K562 (cell line): Measurements from ENCODE around the gene NET1. TPM values are rescaled to one million over a fixed set of nuclear protein-coding genes. Genes with fewer than 3 reads are reported as not detected.

Experiments
- ATAC-seq: fragments of 200-7000 bp; cut with Tn5 transposase; 3 replicates; pipeline ENCODE4 v1.9.1; 2020; ENCODE audit warnings: moderate library complexity
- BruUV-seq: library from RNA; stranded (reverse); fragments of 400-500 nt; replicated peaks from 2 replicates; lab custom pipeline; 2021; lab: Mats Ljungman, UMichigan
- CTCF ChIA-PET: fragments of 300-600 bp; formaldehyde crosslinking; extraction: SDS; loops from one replicate; lab custom pipeline; 2021; ENCODE audit warnings: low intra/inter-chr PET ratio; lab: Yijun Ruan, JAX
- POLR2A ChIA-PET: fragments of 300-600, 350-650 bp; sonication (Branson Sonifier 250); formaldehyde crosslinking; extraction: SDS; loops from one replicate; lab custom pipeline; 2021; ENCODE audit warnings: antibody characterized with exemption, inconsistent platforms; lab: Yijun Ruan, JAX
- DNase-seq, 4 experiments: peaks; one replicate each; pipeline versions ENCODE4 v3.0.0 to v3.0.0-alpha.2; 2011 to 2018; ENCODE audit warnings: low spot score in 3 of 4, mixed read lengths in 3 of 4; ENCODE audit errors: extremely low read depth in 1 of 4
- FAIRE-seq: peaks from 2 replicates; lab custom pipeline; 2011; peaks lifted over from hg19 to GRCh38; lab: Jason Lieb, UNC
- H2AFZ ChIP-seq: 2 replicates; pipeline ENCODE4 v1.6.0; 2011; ENCODE audit warnings: low read depth, low read length, control low read depth, inconsistent platforms
- H3K27ac ChIP-seq: fragments of 200-600 bp; 3 replicates; pipeline ENCODE4 v1.8.0; 2011; ENCODE audit warnings: low read depth, mild to moderate bottlenecking, control low read depth, inconsistent platforms, low read length, moderate library complexity, mixed read lengths; ENCODE audit errors: extremely low read depth
- H3K27me3 ChIP-seq, 2 experiments: fragments of 300-600 bp in 1 of 2; 2 replicates in 1 of 2; 3 replicates in 1 of 2; pipeline versions ENCODE4 v1.6.0 to v1.8.0; 2011; ENCODE audit warnings: inconsistent platforms in 2 of 2, low read length in 2 of 2, mild to moderate bottlenecking in 1 of 2, mixed read lengths in 1 of 2, moderate library complexity in 1 of 2; ENCODE audit not compliant: control insufficient read depth in 2 of 2, insufficient read depth in 2 of 2
- H3K36me3 ChIP-seq: fragments of 300-600 bp; 3 replicates; pipeline ENCODE4 v1.8.0; 2011; ENCODE audit warnings: mild to moderate bottlenecking, low read length, inconsistent platforms; ENCODE audit not compliant: control insufficient read depth, insufficient read depth
- H3K4me1 ChIP-seq, 2 experiments: fragments of 200-600 bp in 1 of 2; replicated peaks in 1 of 2; 2 replicates in 1 of 2; 3 replicates in 1 of 2; pipeline versions ENCODE4 v1.5.1 to v1.8.0; 2011; ENCODE audit warnings: inconsistent platforms in 2 of 2, low read length in 2 of 2, mild to moderate bottlenecking in 1 of 2, mixed read lengths in 1 of 2, moderate library complexity in 1 of 2; ENCODE audit not compliant: control insufficient read depth in 2 of 2, insufficient read depth in 2 of 2
- H3K4me2 ChIP-seq: 2 replicates; pipeline ENCODE4 v1.6.1; 2011; ENCODE audit warnings: low read length, control low read depth, inconsistent platforms, mixed read lengths; ENCODE audit not compliant: insufficient read depth
- H3K4me3 ChIP-seq: fragments of 200-600 bp; sonication (generic), shearing (Covaris generic); 2 replicates; pipeline ENCODE4 v1.5.1; 2016; ENCODE audit warnings: control low read depth, inconsistent platforms
- H3K79me2 ChIP-seq: fragments of 200-600 bp; 3 replicates; pipeline ENCODE4 v1.8.0; 2011; ENCODE audit warnings: low read length, inconsistent platforms; ENCODE audit not compliant: control insufficient read depth, insufficient read depth
- H3K9ac ChIP-seq, 2 experiments: 2 replicates each; pipeline versions ENCODE4 v1.6.0 to v1.6.1; 2011; ENCODE audit warnings: low read depth in 2 of 2, low read length in 2 of 2, control low read depth in 1 of 2, inconsistent platforms in 1 of 2, mild to moderate bottlenecking in 1 of 2, mixed read lengths in 1 of 2; ENCODE audit not compliant: insufficient read depth in 1 of 2
- H3K9me1 ChIP-seq: one replicate; pipeline ENCODE4 v1.6.0; 2011; ENCODE audit warnings: inconsistent platforms, mild to moderate bottlenecking, low read length, moderate library complexity; ENCODE audit not compliant: control insufficient read depth, insufficient read depth
- H3K9me3 ChIP-seq: replicated peaks from 2 replicates; pipeline ENCODE4 v1.5.1; 2011; ENCODE audit warnings: low read depth, low read length, inconsistent platforms; ENCODE audit not compliant: control insufficient read depth, insufficient read depth
- H4K20me1 ChIP-seq: replicated peaks from 2 replicates; pipeline ENCODE4 v1.6.1; 2011; ENCODE audit warnings: low read length, inconsistent platforms, mixed read lengths; ENCODE audit not compliant: control insufficient read depth, insufficient read depth
- NCOA1 ChIP-seq: fragments of 450-650 bp; IDR thresholded peaks from 2 replicates; pipeline ENCODE4 v1.6.1; 2016; ENCODE audit warnings: low read depth
- SLC30A9 ChIP-seq: fragments of 250-450 bp; sonication (Bioruptor Pico); IDR thresholded peaks from 2 replicates; pipeline ENCODE4 v1.8.0; 2022; ENCODE audit warnings: mild to moderate bottlenecking, moderate library complexity
- TBP ChIP-seq: optimal IDR thresholded peaks from 2 replicates; pipeline ENCODE3; 2011; ENCODE audit warnings: low read depth, low read length, improper control_type of control experiment
- ZNF224 ChIP-seq: sonication (generic); formaldehyde crosslinking; IDR thresholded peaks from 2 replicates; pipeline ENCODE4 v1.8.0; 2022; ENCODE audit warnings: mild to moderate bottlenecking, missing genetic modification reagents
- WGBS: fragments of 100-300 bp; shearing (Covaris generic); methylation state at CpG from one replicate; pipeline ENCODE4 v1.1.6; 2016; ENCODE audit warnings: low coverage, mixed read lengths; ENCODE audit not compliant: insufficient coverage; ENCODE audit errors: missing lambda C conversion rate; 5-methylcytosine and 5-hydroxymethylcytosine counted together
- in situ Hi-C: fragments of 300-500 bp; cut with MboI; formaldehyde crosslinking; loops from 4 replicates; pipeline ENCODE4 v1.15.0; 2018; ENCODE audit warnings: inconsistent platforms, mixed read lengths
- intact Hi-C: fragments of 100-400 bp; cut with micrococcal nuclease; formaldehyde crosslinking; loops from 2 replicates; pipeline ENCODE4 v1.14.2; 2022
- polyA plus RNA-seq, 8 experiments: library from polyadenylated mRNA; depleted of rRNA in 4 of 8; stranded (reverse) in 5 of 8; unstranded in 3 of 8; fragments of >200 nt; fragmentation: Nextera tagmentation in 2 of 8; fragmentation: Illumina TruSeq in 1 of 8; extraction: Ambion mirVana in 2 of 8; extraction: Trizol in 1 of 8; gene quantifications; 2 replicates each; pipeline versions ENCODE4 v1.2.1 to v1.2.3, GENCODE V29; 2011 to 2014; ENCODE audit warnings: inconsistent platforms in 1 of 8, missing spikeins in 1 of 8
- total RNA-seq, 7 experiments: library from RNA; depleted of rRNA in 6 of 7; stranded (reverse); fragments of >200 nt in 6 of 7; fragmentation: Illumina TruSeq in 2 of 7; extraction: Trizol in 2 of 7; gene quantifications; 2 replicates each; pipeline versions ENCODE4 v1.2.1 to v1.2.3, GENCODE V29; 2011 to 2021; ENCODE audit warnings: low replicate concordance in 1 of 7

Gene NET1
- total and polyA plus RNA-seq, 9 of the 15 experiments (the other 6 are each of a cell fraction or from before 2014, with no cell fraction given) = 47.4 to 258 (median 106) TPM

GRCh38 chr10:5381187-5381586, 31.2 kb upstream of the NET1 start:
- H3K36me3 ChIP-seq = no peaks in the 10 kb centered on the region
- H3K9me1 ChIP-seq = no peaks in the 10 kb centered on the region
- ChIA-PET CTCF (no interaction called here), POLR2A (interaction anchor here (0.6 to 0.8 kb wide), 2 partner anchors 13 to 283 kb away, joined by 3 to 4 read pairs; no protein-coding TSS in a partner anchor)
- no peak overlapping the region for H3K27ac ChIP-seq
- in situ Hi-C loops = no loop called here
- 0 out of 2 replicates have a peak, but pooled peaks cover 3% of the 10 kb centered on the region for H3K9me3 ChIP-seq
- H3K4me1 ChIP-seq = no peaks in the 10 kb centered on the region; a peak in 2 of 5 replicates
- H3K4me3 ChIP-seq = no peak overlapping the region
- intact Hi-C loops = loop anchor here (5.0 kb wide), 1 partner anchor 51 kb away; no protein-coding TSS in a partner anchor
- WGBS = no CpG with 5 or more reads among the region's 2 CpGs
- no peak for DNase-seq
- no peak overlapping the region for H3K4me2 ChIP-seq
- no peak for TF ChIP-seq TBP
- no peak for TF ChIP-seq SLC30A9 (CRISPR knock-in tag)
- H4K20me1 ChIP-seq = no peaks in the 10 kb centered on the region
- H3K9ac ChIP-seq = no peak overlapping the region
- H3K27me3 ChIP-seq = no peaks in the 10 kb centered on the region
- BruUV-seq = no TSS peak
- no peak for ATAC-seq
- no peaks in the 10 kb centered on the region for H3K79me2 ChIP-seq
- peak; percentile 11 for FAIRE-seq
- H2AFZ ChIP-seq = no peak overlapping the region

GRCh38 chr10:5385224-5385623, 27.1 kb upstream of the NET1 start:
- intact Hi-C loops (no loop called here), in situ Hi-C loops (no loop called here)
- Histone ChIP-seq H3K79me2 (no peaks in the 10 kb centered on the region), H3K27me3 (no peaks in the 10 kb centered on the region), H3K36me3 (no peaks in the 10 kb centered on the region), H3K9me1 (no peaks in the 10 kb centered on the region), H3K27ac (no peak overlapping the region), H3K4me3 (no peak overlapping the region), H2AFZ (no peak overlapping the region), H4K20me1 (no peaks in the 10 kb centered on the region), H3K9me3 (peaks cover 2% of the 10 kb centered on the region), H3K4me2 (no peak overlapping the region), H3K9ac (no peak overlapping the region), H3K4me1 (no peaks in the 10 kb centered on the region; a peak in 2 of 5 replicates)
- FAIRE-seq (no peak), DNase-seq (no peak), ATAC-seq (no peak)
- POLR2A ChIA-PET = no interaction called here
- WGBS = 55% methylated on average over 2 of the region's 2 CpGs
- BruUV-seq = no TSS peak
- no peak for TF ChIP-seq NCOA1
- TF ChIP-seq ZNF224 (CRISPR knock-in tag) = no peak
- CTCF ChIA-PET = interaction anchor here (2.6 kb wide), 1 partner anchor 535 kb away, joined by 38 read pairs; no protein-coding TSS in a partner anchor
